ENCODE measurements around the gene PDLIM7. TPM values are rescaled to one million over a fixed set of nuclear protein-coding genes. Genes with fewer than 3 reads are reported as not detected.
A peak's percentile ranks its signal among the peaks of the same experiment; 100 is the strongest.

The PDLIM7 gene
- total RNA-seq, 2 experiments from 2014 or later: 38.8 to 58.0 TPM

GRCh38 chr5:177515580-177515979 is 18.2 kb upstream of the PDLIM7 start:
- intact Hi-C loops (cut with micrococcal nuclease; ENCODE audit: unreplicated experiment): no loop called here
- Histone ChIP-seq H2AFZ (ENCODE audit: low read length) (no peak overlapping the region), H3K9me3 (ENCODE audit: low read length) (no peaks in the 10 kb centered on the region), H3K79me2 (ENCODE audit: insufficient read depth, low read depth, low read length) (peaks cover 38% of the 10 kb centered on the region), H3K4me2 (ENCODE audit: low read length) (peak overlapping the region; percentile 95), H3K27ac (ENCODE audit: low read depth, low read length, poor library complexity, severe bottlenecking) (no peak overlapping the region), H3K9me2 (ENCODE audit: insufficient read depth, low read length) (no peaks in the 10 kb centered on the region), H3K36me3 (ENCODE audit: insufficient read depth, low read length) (peaks cover 74% of the 10 kb centered on the region), H3K4me3 (ENCODE audit: low read depth, low read length, poor library complexity, severe bottlenecking) (peak overlapping the region; percentile 92), H3K4me1 (ENCODE audit: insufficient read depth, low read length, poor library complexity, severe bottlenecking) (peaks cover 45% of the 10 kb centered on the region), H4K20me1 (ENCODE audit: insufficient read depth, low read length) (no peaks in the 10 kb centered on the region)
- DNase-seq (ENCODE audit: low spot score): no peak
- BruUV-seq (replicated peaks): no TSS peak
- ChIA-PET CTCF (ENCODE audit: unreplicated experiment) (interaction anchor here (0.6 kb wide), 2 partner anchors 158 to 605 kb away, joined by 3 to 4 read pairs; partner anchors contain the start of gene RGS14), POLR2A (interaction anchor here (0.6 to 1.2 kb wide), 3 partner anchors 8 to 40 kb away, joined by 3 to 5 read pairs (median 4); no protein-coding TSS in a partner anchor)
- TF ChIP-seq EZH2phosphoT487 (IDR thresholded peaks at IDR 0.05; ENCODE audit: borderline replicate concordance, low read depth, low read length): no peak
- TF ChIP-seq CTCF (conservative IDR thresholded peaks at IDR 0.05; ENCODE audit: low read length): no peak

GRCh38 chr5:177514541-177514940 is 17.1 kb upstream of the PDLIM7 start:
- Histone ChIP-seq H3K9me3 (ENCODE audit: low read length) (no peaks in the 10 kb centered on the region), H3K4me2 (ENCODE audit: low read length) (peak overlapping the region; percentile 95; the same call in 1 of the 2 replicates), H3K36me3 (ENCODE audit: insufficient read depth, low read length) (peaks cover 72% of the 10 kb centered on the region), H3K4me3 (ENCODE audit: low read depth, low read length, poor library complexity, severe bottlenecking) (no peak overlapping the region), H3K27ac (ENCODE audit: low read depth, low read length, poor library complexity, severe bottlenecking) (no peak overlapping the region), H2AFZ (ENCODE audit: low read length) (no peak overlapping the region), H3K79me2 (ENCODE audit: insufficient read depth, low read depth, low read length) (peaks cover 37% of the 10 kb centered on the region), H4K20me1 (ENCODE audit: insufficient read depth, low read length) (no peaks in the 10 kb centered on the region), H3K4me1 (ENCODE audit: insufficient read depth, low read length, poor library complexity, severe bottlenecking) (peaks cover 44% of the 10 kb centered on the region), H3K9me2 (ENCODE audit: insufficient read depth, low read length) (no peaks in the 10 kb centered on the region)
- TF ChIP-seq EZH2phosphoT487 (IDR thresholded peaks at IDR 0.05; ENCODE audit: borderline replicate concordance, low read depth, low read length) (no peak), CTCF (conservative IDR thresholded peaks at IDR 0.05; ENCODE audit: low read length) (no peak)
- no TSS peak for BruUV-seq (replicated peaks)
- intact Hi-C loops (cut with micrococcal nuclease; ENCODE audit: unreplicated experiment): no loop called here
- DNase-seq (ENCODE audit: low spot score): no peak
- POLR2A ChIA-PET: no interaction called here
- CTCF ChIA-PET (ENCODE audit: unreplicated experiment): no interaction called here

GRCh38 chr5:177513500-177513899 is 16.1 kb upstream of the PDLIM7 start:
- POLR2A ChIA-PET: no interaction called here
- TF ChIP-seq CTCF (conservative IDR thresholded peaks at IDR 0.05; ENCODE audit: low read length): no peak
- no peak for TF ChIP-seq EZH2phosphoT487 (IDR thresholded peaks at IDR 0.05; ENCODE audit: borderline replicate concordance, low read depth, low read length)
- no peak overlapping the region for H3K27ac ChIP-seq (ENCODE audit: low read depth, low read length, poor library complexity, severe bottlenecking)
- DNase-seq (ENCODE audit: low spot score): no peak
- H3K4me1 ChIP-seq (ENCODE audit: insufficient read depth, low read length, poor library complexity, severe bottlenecking): peaks cover 40% of the 10 kb centered on the region
- H3K4me3 ChIP-seq (ENCODE audit: low read depth, low read length, poor library complexity, severe bottlenecking): no peak overlapping the region
- CTCF ChIA-PET (ENCODE audit: unreplicated experiment): no interaction called here
- no peaks in the 10 kb centered on the region for H4K20me1 ChIP-seq (ENCODE audit: insufficient read depth, low read length)
- H3K4me2 ChIP-seq (ENCODE audit: low read length): no peak overlapping the region
- peaks cover 74% of the 10 kb centered on the region for H3K36me3 ChIP-seq (ENCODE audit: insufficient read depth, low read length)
- intact Hi-C loops (cut with micrococcal nuclease; ENCODE audit: unreplicated experiment): no loop called here
- no peaks in the 10 kb centered on the region for H3K9me2 ChIP-seq (ENCODE audit: insufficient read depth, low read length)
- H2AFZ ChIP-seq (ENCODE audit: low read length): no peak overlapping the region
- peaks cover 37% of the 10 kb centered on the region for H3K79me2 ChIP-seq (ENCODE audit: insufficient read depth, low read depth, low read length)
- H3K9me3 ChIP-seq (ENCODE audit: low read length): no peaks in the 10 kb centered on the region
- BruUV-seq (replicated peaks): no TSS peak

Data from OCI-LY7 (cell line).